ENCODE data around the gene LDLRAD4. TPM values are rescaled to one million over a fixed set of nuclear protein-coding genes. Genes with fewer than 3 reads are reported as not detected.

Gene LDLRAD4
- total and polyA plus RNA-seq, 8 donors, result 2.0 to 47.9 (median 9.0) TPM

GRCh38 chr18:13587477-13587876 is 368.9 kb downstream of the LDLRAD4 start:
- no peak for DNase-seq
- TF ChIP-seq POLR2AphosphoS5 (IDR thresholded peaks at IDR 0.05) (no peak), EP300 (IDR thresholded peaks at IDR 0.05) (no peak), POLR2A (IDR thresholded peaks at IDR 0.05) (no peak)
- TF ChIP-seq, protein P1, sequence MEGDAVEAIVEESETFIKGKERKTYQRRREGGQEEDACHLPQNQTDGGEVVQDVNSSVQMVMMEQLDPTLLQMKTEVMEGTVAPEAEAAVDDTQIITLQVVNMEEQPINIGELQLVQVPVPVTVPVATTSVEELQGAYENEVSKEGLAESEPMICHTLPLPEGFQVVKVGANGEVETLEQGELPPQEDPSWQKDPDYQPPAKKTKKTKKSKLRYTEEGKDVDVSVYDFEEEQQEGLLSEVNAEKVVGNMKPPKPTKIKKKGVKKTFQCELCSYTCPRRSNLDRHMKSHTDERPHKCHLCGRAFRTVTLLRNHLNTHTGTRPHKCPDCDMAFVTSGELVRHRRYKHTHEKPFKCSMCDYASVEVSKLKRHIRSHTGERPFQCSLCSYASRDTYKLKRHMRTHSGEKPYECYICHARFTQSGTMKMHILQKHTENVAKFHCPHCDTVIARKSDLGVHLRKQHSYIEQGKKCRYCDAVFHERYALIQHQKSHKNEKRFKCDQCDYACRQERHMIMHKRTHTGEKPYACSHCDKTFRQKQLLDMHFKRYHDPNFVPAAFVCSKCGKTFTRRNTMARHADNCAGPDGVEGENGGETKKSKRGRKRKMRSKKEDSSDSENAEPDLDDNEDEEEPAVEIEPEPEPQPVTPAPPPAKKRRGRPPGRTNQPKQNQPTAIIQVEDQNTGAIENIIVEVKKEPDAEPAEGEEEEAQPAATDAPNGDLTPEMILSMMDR (IDR thresholded peaks at IDR 0.05), result no peak
- H3K4me3 ChIP-seq, result no peak overlapping the region
- no peaks in the 10 kb centered on the region for H3K9me3 ChIP-seq
- WGBS, 5 donors, result 81 to 86% (median 83%) methylated on average over 3 of the region's 3 CpGs
- H3K36me3 ChIP-seq, result no peaks in the 10 kb centered on the region
- H3K4me1 ChIP-seq, result peaks cover 0 to 21% (median 5%) of the 10 kb centered on the region in 4 donors
- H3K27ac ChIP-seq, result no peak overlapping the region
- intact Hi-C loops (cut with DNase I; ENCODE audit: low total_unique reads), result no loop called here
- no peaks in the 10 kb centered on the region for H3K27me3 ChIP-seq

DNA sequence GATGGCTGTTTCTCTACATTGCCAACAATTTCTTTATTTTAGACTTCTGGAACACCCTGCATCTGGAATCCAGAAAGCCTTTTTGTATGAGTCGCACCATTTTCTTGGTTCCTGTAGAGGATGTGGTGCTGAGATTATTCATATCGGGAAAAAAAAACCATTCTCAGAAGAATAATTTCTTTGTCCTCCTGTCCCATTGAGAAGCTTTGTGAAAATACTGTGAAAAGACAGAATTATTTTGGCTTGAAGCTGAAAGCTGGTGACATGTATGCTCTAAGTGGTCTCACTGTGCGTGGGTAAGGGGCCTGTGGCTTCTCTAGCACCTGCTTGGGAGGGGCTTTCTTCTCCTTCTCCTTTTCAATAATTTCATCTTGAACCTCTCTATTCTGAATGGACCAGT is 369.4 kb downstream of the LDLRAD4 start:
- Histone ChIP-seq H3K4me1 (peaks cover 0 to 21% (median 5%) of the 10 kb centered on the region in 4 donors), H3K27ac (no peak overlapping the region), H3K36me3 (no peaks in the 10 kb centered on the region), H3K4me3 (no peak overlapping the region), H3K27me3 (no peaks in the 10 kb centered on the region), H3K9me3 (no peaks in the 10 kb centered on the region)
- TF ChIP-seq POLR2AphosphoS5 (IDR thresholded peaks at IDR 0.05) (no peak), EP300 (IDR thresholded peaks at IDR 0.05) (no peak), POLR2A (IDR thresholded peaks at IDR 0.05) (no peak)
- TF ChIP-seq, protein P1 (IDR thresholded peaks at IDR 0.05), result no peak
- DNase-seq, result no peak
- intact Hi-C loops (cut with DNase I; ENCODE audit: low total_unique reads), result no loop called here
- WGBS, 5 donors, result 53 to 70% (median 66%) methylated on average over 3 of the region's 3 CpGs

DNA sequence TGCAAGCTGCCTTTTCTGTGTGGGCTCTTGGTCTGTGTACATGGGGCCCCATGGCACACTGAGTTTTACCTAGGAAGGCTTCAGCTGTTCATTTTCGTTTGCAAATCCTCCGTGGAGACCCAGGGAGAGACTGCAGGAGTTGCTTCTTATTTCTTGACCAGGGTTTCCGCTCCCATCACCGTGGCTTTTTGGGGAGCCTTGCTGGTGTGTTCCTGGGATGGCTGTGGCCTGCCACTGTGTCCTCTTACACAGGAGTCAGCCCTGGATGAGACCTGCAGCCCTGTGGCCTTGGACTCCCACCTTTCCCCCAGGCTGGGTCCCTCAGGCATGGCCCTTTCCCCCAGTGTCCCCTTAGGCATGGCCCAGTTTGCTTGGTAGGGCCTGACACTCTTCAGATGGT is 370.8 kb downstream of the LDLRAD4 start:
- no peaks in the 10 kb centered on the region for H3K36me3 ChIP-seq
- peaks cover 0 to 18% (median 5%) of the 10 kb centered on the region in 4 donors for H3K4me1 ChIP-seq
- no peak overlapping the region for H3K4me3 ChIP-seq
- no peak for DNase-seq
- no peak for TF ChIP-seq POLR2A (IDR thresholded peaks at IDR 0.05)
- no peaks in the 10 kb centered on the region for H3K27me3 ChIP-seq
- WGBS, 5 donors, result 77 to 91% (median 86%) methylated on average over 4 of the region's 4 CpGs
- no peak overlapping the region for H3K27ac ChIP-seq
- intact Hi-C loops (cut with DNase I; ENCODE audit: low total_unique reads), result no loop called here
- H3K9me3 ChIP-seq, result no peaks in the 10 kb centered on the region

DNA sequence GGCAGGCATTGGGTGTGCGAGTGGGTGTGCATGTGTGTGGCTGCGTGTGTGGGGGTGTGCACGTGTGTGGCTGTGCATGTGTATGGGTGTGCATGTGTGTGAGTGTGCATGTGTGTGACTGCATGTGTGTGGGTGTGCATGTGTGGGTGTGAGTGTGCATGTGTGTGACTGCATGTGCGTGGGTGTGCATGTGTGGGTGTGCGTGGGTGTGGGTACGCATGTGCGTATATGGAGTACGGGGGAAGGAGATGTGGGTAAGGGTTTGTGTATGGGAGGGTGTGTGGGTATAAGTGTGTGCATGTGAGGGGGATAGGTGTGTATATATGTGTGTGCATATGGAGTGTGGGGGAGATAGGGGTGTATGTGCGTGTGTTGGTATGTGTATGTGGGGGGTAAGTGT is 371.4 kb downstream of the LDLRAD4 start:
- intact Hi-C loops (cut with DNase I; ENCODE audit: low total_unique reads), result no loop called here
- no peaks in the 10 kb centered on the region for H3K9me3 ChIP-seq
- 85 to 88% (median 87%) methylated on average over 9 of the region's 9 CpGs for WGBS, 5 donors
- TF ChIP-seq, protein P1 (IDR thresholded peaks at IDR 0.05), result no peak
- no peak for TF ChIP-seq POLR2AphosphoS5 (IDR thresholded peaks at IDR 0.05)
- no peak for TF ChIP-seq POLR2A (IDR thresholded peaks at IDR 0.05)
- TF ChIP-seq EP300 (IDR thresholded peaks at IDR 0.05), result no peak
- no peak for DNase-seq
- H3K27me3 ChIP-seq, result no peaks in the 10 kb centered on the region
- H3K4me1 ChIP-seq, result peaks cover 0 to 12% (median 5%) of the 10 kb centered on the region in 4 donors
- no peak overlapping the region for H3K4me3 ChIP-seq
- H3K27ac ChIP-seq, result no peak overlapping the region
- no peaks in the 10 kb centered on the region for H3K36me3 ChIP-seq

GRCh38 chr18:13592246-13592645 is 373.7 kb downstream of the LDLRAD4 start:
- intact Hi-C loops (cut with DNase I; ENCODE audit: low total_unique reads), result no loop called here
- peaks cover 0 to 9% (median 0%) of the 10 kb centered on the region in 4 donors for H3K4me1 ChIP-seq
- no peak for DNase-seq
- no peaks in the 10 kb centered on the region for H3K27me3 ChIP-seq
- no peaks in the 10 kb centered on the region for H3K36me3 ChIP-seq
- H3K27ac ChIP-seq, result no peak overlapping the region
- peaks cover 7 to 20% (median 10%) of the 10 kb centered on the region in 4 donors for H3K9me3 ChIP-seq
- 54 to 70% (median 64%) methylated on average over 3 of the region's 3 CpGs for WGBS, 5 donors
- TF ChIP-seq, protein P1 (IDR thresholded peaks at IDR 0.05), result no peak
- TF ChIP-seq POLR2AphosphoS5 (IDR thresholded peaks at IDR 0.05) (no peak), EP300 (IDR thresholded peaks at IDR 0.05) (no peak), POLR2A (IDR thresholded peaks at IDR 0.05) (no peak)
- H3K4me3 ChIP-seq, result no peak overlapping the region

Measured in stomach (tissue), 9 donors.